GM18498 (cell line): ENCODE measurements around the gene ZEB2.

Experiments
- ATAC-seq: cut with Tn5 transposase; IDR thresholded peaks from one replicate; pipeline ENCODE4 v1.9.1; 2021; ENCODE audit warnings: mild to moderate bottlenecking, moderate library complexity; ENCODE audit not compliant: unreplicated experiment

ZEB2 gene

GRCh38 chr2:144519934-144520731 is at the start of gene ZEB2:
ZEB2 (minus strand) TSS chr2:144520119; CDS start chr2:144517350, 2,769 bp downstream.
- no peak for ATAC-seq

GRCh38 chr2:144567745-144568144 is 47.8 kb upstream of the ZEB2 start:
- no peak for ATAC-seq

GRCh38 chr2:144566448-144566847 is 46.5 kb upstream of the ZEB2 start:
- no peak for ATAC-seq

- ATAC-seq, result no peak
These were observed 40.3 kb upstream of the ZEB2 start for GRCh38 chr2:144560251-144560650.

DNA sequence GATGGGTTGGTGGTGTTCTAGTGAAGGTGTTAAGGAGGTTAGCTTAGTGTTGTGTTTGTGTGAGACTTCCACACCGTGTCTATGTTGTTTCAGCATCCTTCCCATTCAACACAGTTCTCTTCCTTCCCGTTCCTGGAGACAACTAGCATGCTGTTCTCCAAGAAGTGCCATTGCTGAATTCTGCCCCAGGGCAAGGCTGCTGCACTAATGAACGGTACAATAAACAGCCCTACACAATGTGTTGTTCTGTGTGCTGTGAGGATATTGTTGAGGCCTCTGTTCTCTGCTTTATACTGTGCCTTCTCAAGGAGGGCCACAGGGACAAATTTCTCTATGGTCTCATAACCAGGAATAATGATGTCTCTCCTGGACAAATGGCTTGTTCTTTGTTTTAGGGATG is 39.8 kb upstream of the ZEB2 start:
- no peak for ATAC-seq

GRCh38 chr2:144559242-144559641 is 39.3 kb upstream of the ZEB2 start:
- no peak for ATAC-seq

DNA sequence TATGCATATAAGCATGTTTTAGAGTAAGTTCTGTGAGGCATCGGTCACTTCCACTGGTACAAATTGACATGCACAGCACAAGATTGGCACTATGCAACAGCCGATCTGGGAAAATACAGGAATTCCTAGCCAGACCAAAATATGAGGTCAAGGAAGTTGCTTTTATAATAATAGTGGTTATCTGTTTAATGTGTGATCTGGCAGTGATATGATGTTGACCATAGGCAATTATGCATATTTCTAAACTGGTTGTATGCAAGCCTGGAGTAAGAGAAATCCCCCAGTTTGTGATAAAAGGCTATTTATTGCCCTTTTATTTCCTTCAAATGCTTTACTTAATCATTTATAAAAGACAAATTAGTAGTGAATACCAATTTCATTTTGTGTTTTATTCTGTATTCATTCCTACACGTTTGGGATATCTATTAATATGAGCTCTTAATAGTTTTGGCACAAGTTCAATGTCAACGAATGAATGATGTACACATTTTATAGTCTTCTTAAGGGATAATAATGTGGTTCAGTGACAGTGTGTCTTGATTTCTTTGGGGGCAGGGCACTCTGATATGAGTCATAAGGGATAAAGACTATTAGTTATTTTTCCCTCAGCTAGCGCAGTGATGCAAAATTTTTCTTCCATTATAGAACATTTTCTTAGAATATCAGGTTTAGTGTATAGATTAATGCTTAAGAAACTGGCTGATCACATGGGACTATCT is 34.7 kb upstream of the ZEB2 start:
- ATAC-seq, result no peak

GRCh38 chr2:144553379-144553778 is 33.5 kb upstream of the ZEB2 start:
- ATAC-seq, result no peak

GRCh38 chr2:144552821-144553220 is 32.9 kb upstream of the ZEB2 start:
- ATAC-seq, result no peak

DNA sequence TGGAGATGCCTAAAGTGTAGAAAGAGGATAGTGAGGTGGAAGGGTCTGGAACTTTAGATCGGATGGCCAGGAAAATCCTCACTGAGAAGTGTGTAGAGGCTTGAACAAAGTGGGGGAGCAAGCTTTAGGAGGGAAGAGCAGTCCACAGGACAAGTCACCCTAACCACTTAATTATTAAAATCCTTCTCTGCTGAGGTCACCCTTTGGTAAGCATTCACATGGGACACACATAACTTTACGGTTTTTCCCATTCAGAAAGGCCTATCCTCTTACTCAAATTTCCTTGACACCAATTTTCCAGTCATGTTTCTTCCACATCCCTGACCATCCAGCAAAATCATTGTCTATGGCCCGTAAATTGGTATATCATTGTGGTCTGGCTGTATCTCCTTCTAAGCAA is 31.0 kb upstream of the ZEB2 start:
- no peak for ATAC-seq

DNA sequence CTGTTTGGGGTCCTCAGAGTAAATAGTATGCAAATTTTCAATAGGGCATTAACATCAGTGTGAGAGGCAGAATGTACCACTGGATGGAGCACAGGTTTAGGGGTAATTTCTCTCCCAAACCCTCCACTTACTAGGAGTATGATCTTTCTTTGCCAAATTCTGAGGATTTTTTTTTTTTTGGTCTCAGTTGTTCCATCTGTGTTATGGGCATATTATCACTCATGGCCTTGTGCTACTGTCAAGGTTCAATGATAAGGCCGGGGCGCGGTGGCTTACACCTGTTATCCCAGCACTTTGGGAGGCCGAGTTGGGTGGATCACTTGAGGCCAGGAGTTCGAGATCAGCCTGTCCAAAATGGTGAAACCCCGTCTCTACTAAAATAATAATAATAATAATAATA is 30.2 kb upstream of the ZEB2 start:
- no peak for ATAC-seq

GRCh38 chr2:144548532-144549191 is 28.7 kb upstream of the ZEB2 start:
- ATAC-seq, result peak; percentile 86

GRCh38 chr2:144548088-144548487 is 28.2 kb upstream of the ZEB2 start:
- ATAC-seq, result no peak

DNA sequence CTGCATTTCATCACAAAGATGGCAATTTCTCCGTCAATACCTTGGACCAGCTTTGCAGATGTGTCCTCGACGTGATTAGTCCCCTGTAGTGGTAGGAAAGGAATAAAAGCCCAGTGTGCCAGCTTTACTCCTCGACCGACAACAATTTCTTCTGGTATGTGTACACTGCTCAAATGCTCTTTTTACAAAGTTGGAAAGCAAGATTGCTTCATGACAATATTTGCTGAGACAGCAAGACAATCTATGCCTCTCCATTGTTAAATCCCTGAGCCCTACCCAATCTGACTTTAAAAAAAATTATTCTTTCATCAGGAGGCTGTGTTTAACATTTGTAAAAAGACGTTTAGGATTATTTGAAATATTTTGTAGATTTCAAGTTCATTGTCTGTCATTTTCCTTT is 27.6 kb upstream of the ZEB2 start:
- ATAC-seq, result no peak

- ATAC-seq, result no peak
These were observed 27.0 kb upstream of the ZEB2 start for GRCh38 chr2:144546933-144547332.

- no peak for ATAC-seq
These were observed 25.9 kb upstream of the ZEB2 start for GRCh38 chr2:144545787-144546186.

GRCh38 chr2:144544053-144544452 is 24.1 kb upstream of the ZEB2 start:
- ATAC-seq, result no peak

DNA sequence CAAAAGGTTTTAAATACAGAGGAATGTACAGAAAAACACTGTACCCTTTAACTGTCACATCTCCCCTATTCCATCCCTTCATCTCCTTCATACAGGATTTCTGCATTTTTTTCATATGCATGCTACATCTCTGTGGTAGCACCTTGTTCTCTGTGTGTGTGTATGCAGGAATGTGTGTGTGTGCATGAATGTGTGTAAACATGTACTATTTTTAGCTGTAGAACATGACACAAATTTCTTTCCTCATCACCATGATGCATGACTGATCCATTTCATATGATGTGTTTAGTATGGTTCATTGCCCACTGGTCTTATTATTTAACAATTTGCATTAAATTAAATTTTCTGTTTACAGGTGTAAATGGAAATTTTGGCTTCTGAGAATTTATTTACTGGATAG is 21.5 kb upstream of the ZEB2 start:
- no peak for ATAC-seq

DNA sequence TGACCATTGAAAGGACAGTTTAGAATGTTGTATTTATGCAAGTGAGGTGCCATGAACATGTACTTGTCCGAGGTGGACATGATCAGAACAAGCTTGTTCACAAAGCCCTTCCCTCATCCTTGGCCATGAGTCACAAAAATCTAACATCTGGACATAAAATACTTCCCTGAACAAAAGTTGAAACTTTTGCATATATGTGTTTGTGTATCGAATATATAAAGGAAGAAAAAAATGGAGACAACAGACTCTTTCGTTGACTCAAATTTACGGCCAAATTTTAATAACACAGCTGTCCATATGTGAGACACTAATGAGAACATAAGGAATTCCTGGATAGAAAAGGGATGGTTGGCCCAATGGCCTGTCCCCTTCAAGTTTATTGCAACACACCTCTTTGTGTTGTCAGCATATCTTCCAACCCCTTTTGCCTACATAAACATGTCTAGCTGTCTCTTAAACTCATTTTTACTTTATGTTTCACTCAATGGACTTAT is 19.4 kb upstream of the ZEB2 start:
- no peak for ATAC-seq

- ATAC-seq, result no peak
These were observed 15.4 kb upstream of the ZEB2 start for GRCh38 chr2:144535300-144535699.

- ATAC-seq, result no peak
These were observed 13.3 kb upstream of the ZEB2 start for GRCh38 chr2:144533221-144533620.

- ATAC-seq, result no peak
These were observed 10.7 kb upstream of the ZEB2 start for GRCh38 chr2:144530596-144530995.
